ENCODE measurements around the gene GMCL1.
"Not testable (repeated sequence)": the region's sequence is repeated elsewhere in the genome, so short reads cannot be mapped to it uniquely, and the experiment has no call there.

GMCL1 gene

GRCh38 chr2:69829256-69830044 is at the start of gene GMCL1:
Gene GMCL1 (plus strand): TSS chr2:69829660. CDS start chr2:69829893, 233 bp downstream.
- DNase-seq = peak; percentile 97 to 99

GRCh38 chr2:69780921-69781320 is 48.5 kb upstream of the GMCL1 start:
- DNase-seq = no peak

- no peak for DNase-seq
Measured at GRCh38 chr2:69781321-69782248, 47.9 kb upstream of the GMCL1 start.

- DNase-seq = no peak
Measured at GRCh38 chr2:69784228-69784627, 45.2 kb upstream of the GMCL1 start.

GRCh38 chr2:69785358-69785757 is 44.1 kb upstream of the GMCL1 start:
- no peak for DNase-seq

GRCh38 chr2:69786052-69786560 is 43.4 kb upstream of the GMCL1 start:
- DNase-seq = no peak

- no peak for DNase-seq
Measured at GRCh38 chr2:69789175-69789721, 40.2 kb upstream of the GMCL1 start.

GRCh38 chr2:69789772-69790600 is 39.5 kb upstream of the GMCL1 start:
- no peak for DNase-seq

- DNase-seq = no peak
Measured at GRCh38 chr2:69790601-69790959, 38.9 kb upstream of the GMCL1 start.

GRCh38 chr2:69791045-69791444 is 38.4 kb upstream of the GMCL1 start:
- DNase-seq = no peak

GRCh38 chr2:69796174-69796573 is 33.3 kb upstream of the GMCL1 start:
- DNase-seq = no peak

- DNase-seq = no peak
Measured at GRCh38 chr2:69797235-69797634, 32.2 kb upstream of the GMCL1 start.

- no peak for DNase-seq
Measured at GRCh38 chr2:69797836-69798289, 31.6 kb upstream of the GMCL1 start.

- DNase-seq = no peak
Measured at GRCh38 chr2:69798290-69798908, 31.1 kb upstream of the GMCL1 start.

- DNase-seq = no peak
Measured at GRCh38 chr2:69798909-69799526, 30.4 kb upstream of the GMCL1 start.

- DNase-seq = no peak
Measured at GRCh38 chr2:69801745-69802290, 27.6 kb upstream of the GMCL1 start.

GRCh38 chr2:69802781-69803367 is 26.6 kb upstream of the GMCL1 start:
- DNase-seq = not testable (repeated sequence)

GRCh38 chr2:69804416-69804815 is 25.0 kb upstream of the GMCL1 start:
- DNase-seq = no peak

GRCh38 chr2:69805887-69806286 is 23.6 kb upstream of the GMCL1 start:
- DNase-seq = no peak

GRCh38 chr2:69807821-69808540 is 21.5 kb upstream of the GMCL1 start:
- no peak for DNase-seq
